HG03135 (cell line): ENCODE measurements around the gene HMGB3.
"Not testable (repeated sequence)": the region's sequence is repeated elsewhere in the genome, so short reads cannot be mapped to it uniquely, and the experiment has no call there.

Source experiments
- ATAC-seq: cut with Tn5 transposase; IDR thresholded peaks from one replicate; pipeline ENCODE4 v1.9.1; 2021; ENCODE audit warnings: mild to moderate bottlenecking, moderate library complexity; ENCODE audit not compliant: unreplicated experiment

Gene HMGB3

GRCh38 chrX:150977411-150978162 lies 5.5 kb upstream of the HMGB3 start:
- no peak for ATAC-seq

- ATAC-seq, result no peak
Measured at GRCh38 chrX:150980186-150980585, 2.9 kb upstream of the HMGB3 start.

GRCh38 chrX:150980711-150981110 lies 2.4 kb upstream of the HMGB3 start:
- ATAC-seq, result no peak

GRCh38 chrX:150982235-150982787 lies 824 bp upstream of the HMGB3 start:
- ATAC-seq, result no peak

GRCh38 chrX:150983521-150984168 lies 510 bp downstream of the HMGB3 start:
- ATAC-seq, result peak; percentile 19

- peak; percentile 5 for ATAC-seq
Measured at GRCh38 chrX:150984169-150984824, 1.2 kb downstream of the HMGB3 start.

GRCh38 chrX:150987687-150988086 lies 4.6 kb downstream of the HMGB3 start:
- ATAC-seq, result not testable (repeated sequence)

GRCh38 chrX:150989420-150989819 lies 6.3 kb downstream of the HMGB3 start:
- ATAC-seq, result no peak

GRCh38 chrX:150990910-150991309 lies 7.8 kb downstream of the HMGB3 start:
- ATAC-seq, result no peak

- no peak for ATAC-seq
Measured at GRCh38 chrX:151000861-151001331, 17.8 kb downstream of the HMGB3 start.

GRCh38 chrX:151004085-151004484 lies 20.9 kb downstream of the HMGB3 start:
- no peak for ATAC-seq

- no peak for ATAC-seq
Measured at GRCh38 chrX:151006410-151007109, 23.4 kb downstream of the HMGB3 start.

GRCh38 chrX:151009582-151009981 lies 26.4 kb downstream of the HMGB3 start:
- ATAC-seq, result no peak

- no peak for ATAC-seq
Measured at GRCh38 chrX:151013164-151013743, 30.1 kb downstream of the HMGB3 start.

- ATAC-seq, result no peak
Measured at GRCh38 chrX:151015684-151016083, 32.5 kb downstream of the HMGB3 start.

- ATAC-seq, result no peak
Measured at GRCh38 chrX:151019856-151020255, 36.7 kb downstream of the HMGB3 start.

GRCh38 chrX:151030845-151031244 lies 47.7 kb downstream of the HMGB3 start:
- no peak for ATAC-seq

GRCh38 chrX:151031391-151031975 lies 48.3 kb downstream of the HMGB3 start:
- ATAC-seq, result no peak

- no peak for ATAC-seq
Measured at GRCh38 chrX:151039351-151039750, 56.2 kb downstream of the HMGB3 start.
